K562 (cell line): Measurements from ENCODE around the gene ADAM8. TPM values are rescaled to one million over a fixed set of nuclear protein-coding genes. Genes with fewer than 3 reads are reported as not detected.

Experiments
- L3MBTL2 ChIP-seq: fragments of 450-650 bp; IDR thresholded peaks from 2 replicates; pipeline ENCODE4 v1.6.1; 2016; ENCODE audit warnings: mild to moderate bottlenecking, moderate library complexity
- REST ChIP-seq, 2 experiments: fragments of 450-650 bp; formaldehyde crosslinking in 1 of 2; IDR thresholded peaks; 2 replicates each; pipeline versions ENCODE4 v1.4.0 to v1.6.1; 2014 to 2020; ENCODE audit warnings: mild to moderate bottlenecking in 2 of 2, borderline replicate concordance in 1 of 2, low read depth in 1 of 2
- SMARCE1 ChIP-seq: fragments of 450-650 bp; IDR thresholded peaks from 2 replicates; pipeline ENCODE4 v1.7.1; 2016; ENCODE audit warnings: mild to moderate bottlenecking
- TCFL5 ChIP-seq: fragments of 250-450 bp; sonication (Bioruptor Pico); conservative IDR thresholded peaks from 2 replicates; pipeline ENCODE4 v1.6.1; 2021; ENCODE audit warnings: mild to moderate bottlenecking, moderate library complexity, matching md5 sums
- ZNF766 ChIP-seq: fragments of 200-800 bp; sonication (Bioruptor generic); conservative IDR thresholded peaks from 2 replicates; pipeline ENCODE4 v1.6.1; 2016; ENCODE audit warnings: missing genetic modification characterization, missing compliant biosample characterization
- ZZZ3 ChIP-seq: fragments of 450-650 bp; IDR thresholded peaks from 2 replicates; pipeline ENCODE4 v1.6.1; 2016; ENCODE audit warnings: antibody characterized with exemption, mild to moderate bottlenecking, moderate library complexity
- polyA plus RNA-seq, 8 experiments: library from polyadenylated mRNA; depleted of rRNA in 4 of 8; stranded (reverse) in 5 of 8; unstranded in 3 of 8; fragments of >200 nt; fragmentation: Nextera tagmentation in 2 of 8; fragmentation: Illumina TruSeq in 1 of 8; extraction: Ambion mirVana in 2 of 8; extraction: Trizol in 1 of 8; gene quantifications; 2 replicates each; pipeline versions ENCODE4 v1.2.1 to v1.2.3, GENCODE V29; 2011 to 2014; ENCODE audit warnings: inconsistent platforms in 1 of 8, missing spikeins in 1 of 8
- total RNA-seq, 7 experiments: library from RNA; depleted of rRNA in 6 of 7; stranded (reverse); fragments of >200 nt in 6 of 7; fragmentation: Illumina TruSeq in 2 of 7; extraction: Trizol in 2 of 7; gene quantifications; 2 replicates each; pipeline versions ENCODE4 v1.2.1 to v1.2.3, GENCODE V29; 2011 to 2021; ENCODE audit warnings: low replicate concordance in 1 of 7
- TF ChIP-seq, protein P1 (sequence below): fragments of 450-650 bp; IDR thresholded peaks from 2 replicates; pipeline ENCODE4 v1.6.1; 2016; ENCODE audit warnings: mild to moderate bottlenecking, moderate library complexity

ADAM8 gene
- total and polyA plus RNA-seq, 9 of the 15 experiments (the other 6 are each of a cell fraction or from before 2014, with no cell fraction given): 0.07 to 7.0 (median 1.1) TPM

- TF ChIP-seq TCFL5 (no peak), ZNF766 (CRISPR knock-in tag) (no peak), L3MBTL2 (peak; percentile 71), ZZZ3 (no peak), SMARCE1 (0 out of 2 replicates have a peak, but pooled peaks have one; percentile 21), REST (IDR thresholded peaks at IDR 0.05; ENCODE audit: borderline replicate concordance) (peak; percentile 64; the same call in 1 of the 2 replicates), REST (CRISPR knock-in tag; IDR thresholded peaks at IDR 0.05; ENCODE audit: low read depth) (no peak)
- TF ChIP-seq, protein P1, sequence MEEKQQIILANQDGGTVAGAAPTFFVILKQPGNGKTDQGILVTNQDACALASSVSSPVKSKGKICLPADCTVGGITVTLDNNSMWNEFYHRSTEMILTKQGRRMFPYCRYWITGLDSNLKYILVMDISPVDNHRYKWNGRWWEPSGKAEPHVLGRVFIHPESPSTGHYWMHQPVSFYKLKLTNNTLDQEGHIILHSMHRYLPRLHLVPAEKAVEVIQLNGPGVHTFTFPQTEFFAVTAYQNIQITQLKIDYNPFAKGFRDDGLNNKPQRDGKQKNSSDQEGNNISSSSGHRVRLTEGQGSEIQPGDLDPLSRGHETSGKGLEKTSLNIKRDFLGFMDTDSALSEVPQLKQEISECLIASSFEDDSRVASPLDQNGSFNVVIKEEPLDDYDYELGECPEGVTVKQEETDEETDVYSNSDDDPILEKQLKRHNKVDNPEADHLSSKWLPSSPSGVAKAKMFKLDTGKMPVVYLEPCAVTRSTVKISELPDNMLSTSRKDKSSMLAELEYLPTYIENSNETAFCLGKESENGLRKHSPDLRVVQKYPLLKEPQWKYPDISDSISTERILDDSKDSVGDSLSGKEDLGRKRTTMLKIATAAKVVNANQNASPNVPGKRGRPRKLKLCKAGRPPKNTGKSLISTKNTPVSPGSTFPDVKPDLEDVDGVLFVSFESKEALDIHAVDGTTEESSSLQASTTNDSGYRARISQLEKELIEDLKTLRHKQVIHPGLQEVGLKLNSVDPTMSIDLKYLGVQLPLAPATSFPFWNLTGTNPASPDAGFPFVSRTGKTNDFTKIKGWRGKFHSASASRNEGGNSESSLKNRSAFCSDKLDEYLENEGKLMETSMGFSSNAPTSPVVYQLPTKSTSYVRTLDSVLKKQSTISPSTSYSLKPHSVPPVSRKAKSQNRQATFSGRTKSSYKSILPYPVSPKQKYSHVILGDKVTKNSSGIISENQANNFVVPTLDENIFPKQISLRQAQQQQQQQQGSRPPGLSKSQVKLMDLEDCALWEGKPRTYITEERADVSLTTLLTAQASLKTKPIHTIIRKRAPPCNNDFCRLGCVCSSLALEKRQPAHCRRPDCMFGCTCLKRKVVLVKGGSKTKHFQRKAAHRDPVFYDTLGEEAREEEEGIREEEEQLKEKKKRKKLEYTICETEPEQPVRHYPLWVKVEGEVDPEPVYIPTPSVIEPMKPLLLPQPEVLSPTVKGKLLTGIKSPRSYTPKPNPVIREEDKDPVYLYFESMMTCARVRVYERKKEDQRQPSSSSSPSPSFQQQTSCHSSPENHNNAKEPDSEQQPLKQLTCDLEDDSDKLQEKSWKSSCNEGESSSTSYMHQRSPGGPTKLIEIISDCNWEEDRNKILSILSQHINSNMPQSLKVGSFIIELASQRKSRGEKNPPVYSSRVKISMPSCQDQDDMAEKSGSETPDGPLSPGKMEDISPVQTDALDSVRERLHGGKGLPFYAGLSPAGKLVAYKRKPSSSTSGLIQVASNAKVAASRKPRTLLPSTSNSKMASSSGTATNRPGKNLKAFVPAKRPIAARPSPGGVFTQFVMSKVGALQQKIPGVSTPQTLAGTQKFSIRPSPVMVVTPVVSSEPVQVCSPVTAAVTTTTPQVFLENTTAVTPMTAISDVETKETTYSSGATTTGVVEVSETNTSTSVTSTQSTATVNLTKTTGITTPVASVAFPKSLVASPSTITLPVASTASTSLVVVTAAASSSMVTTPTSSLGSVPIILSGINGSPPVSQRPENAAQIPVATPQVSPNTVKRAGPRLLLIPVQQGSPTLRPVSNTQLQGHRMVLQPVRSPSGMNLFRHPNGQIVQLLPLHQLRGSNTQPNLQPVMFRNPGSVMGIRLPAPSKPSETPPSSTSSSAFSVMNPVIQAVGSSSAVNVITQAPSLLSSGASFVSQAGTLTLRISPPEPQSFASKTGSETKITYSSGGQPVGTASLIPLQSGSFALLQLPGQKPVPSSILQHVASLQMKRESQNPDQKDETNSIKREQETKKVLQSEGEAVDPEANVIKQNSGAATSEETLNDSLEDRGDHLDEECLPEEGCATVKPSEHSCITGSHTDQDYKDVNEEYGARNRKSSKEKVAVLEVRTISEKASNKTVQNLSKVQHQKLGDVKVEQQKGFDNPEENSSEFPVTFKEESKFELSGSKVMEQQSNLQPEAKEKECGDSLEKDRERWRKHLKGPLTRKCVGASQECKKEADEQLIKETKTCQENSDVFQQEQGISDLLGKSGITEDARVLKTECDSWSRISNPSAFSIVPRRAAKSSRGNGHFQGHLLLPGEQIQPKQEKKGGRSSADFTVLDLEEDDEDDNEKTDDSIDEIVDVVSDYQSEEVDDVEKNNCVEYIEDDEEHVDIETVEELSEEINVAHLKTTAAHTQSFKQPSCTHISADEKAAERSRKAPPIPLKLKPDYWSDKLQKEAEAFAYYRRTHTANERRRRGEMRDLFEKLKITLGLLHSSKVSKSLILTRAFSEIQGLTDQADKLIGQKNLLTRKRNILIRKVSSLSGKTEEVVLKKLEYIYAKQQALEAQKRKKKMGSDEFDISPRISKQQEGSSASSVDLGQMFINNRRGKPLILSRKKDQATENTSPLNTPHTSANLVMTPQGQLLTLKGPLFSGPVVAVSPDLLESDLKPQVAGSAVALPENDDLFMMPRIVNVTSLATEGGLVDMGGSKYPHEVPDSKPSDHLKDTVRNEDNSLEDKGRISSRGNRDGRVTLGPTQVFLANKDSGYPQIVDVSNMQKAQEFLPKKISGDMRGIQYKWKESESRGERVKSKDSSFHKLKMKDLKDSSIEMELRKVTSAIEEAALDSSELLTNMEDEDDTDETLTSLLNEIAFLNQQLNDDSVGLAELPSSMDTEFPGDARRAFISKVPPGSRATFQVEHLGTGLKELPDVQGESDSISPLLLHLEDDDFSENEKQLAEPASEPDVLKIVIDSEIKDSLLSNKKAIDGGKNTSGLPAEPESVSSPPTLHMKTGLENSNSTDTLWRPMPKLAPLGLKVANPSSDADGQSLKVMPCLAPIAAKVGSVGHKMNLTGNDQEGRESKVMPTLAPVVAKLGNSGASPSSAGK: peak; percentile 57; the same call in 1 of the 2 replicates
Measured at GRCh38 chr10:133257489-133258065, 19.1 kb downstream of the ADAM8 start (continued).
